Ishikawa (cell line): ENCODE measurements around the gene CABP4.

Experiments
- CEBPB ChIP-seq: IDR thresholded peaks from 2 replicates; pipeline ENCODE4 v1.6.1; 2012
- CREB1 ChIP-seq: IDR thresholded peaks from 2 replicates; pipeline ENCODE4 v1.6.1; 2012; ENCODE audit warnings: low read depth
- EGR1 ChIP-seq: IDR thresholded peaks from 2 replicates; pipeline ENCODE4 v1.6.1; 2012
- EP300 ChIP-seq: IDR thresholded peaks from 2 replicates; pipeline ENCODE4 v1.6.1; 2012; ENCODE audit warnings: borderline replicate concordance
- FOXM1 ChIP-seq: IDR thresholded peaks from 2 replicates; pipeline ENCODE4 v1.6.1; 2012; ENCODE audit warnings: low read depth, borderline replicate concordance
- MAX ChIP-seq: IDR thresholded peaks from 2 replicates; pipeline ENCODE4 v1.6.1; 2012
- NFIC ChIP-seq: IDR thresholded peaks from 2 replicates; pipeline ENCODE4 v1.6.1; 2012
- RAD21 ChIP-seq: IDR thresholded peaks from 2 replicates; pipeline ENCODE4 v1.6.1; 2012; ENCODE audit warnings: low read depth
- REST ChIP-seq: IDR thresholded peaks from 2 replicates; pipeline ENCODE4 v1.6.1; 2012; ENCODE audit warnings: low read depth, mild to moderate bottlenecking
- TAF1 ChIP-seq: IDR thresholded peaks from 2 replicates; pipeline ENCODE4 v1.6.1; 2012; ENCODE audit warnings: low read depth, mild to moderate bottlenecking
- TCF12 ChIP-seq: IDR thresholded peaks from 2 replicates; pipeline ENCODE4 v1.6.1; 2012; ENCODE audit warnings: low read depth
- TEAD4 ChIP-seq: IDR thresholded peaks from 2 replicates; pipeline ENCODE4 v1.6.1; 2012
- USF1 ChIP-seq: IDR thresholded peaks from 2 replicates; pipeline ENCODE4 v1.6.1; 2012
- YY1 ChIP-seq: IDR thresholded peaks from 2 replicates; pipeline ENCODE4 v1.6.1; 2012; ENCODE audit warnings: low read depth
- ZBTB7A ChIP-seq: IDR thresholded peaks from 2 replicates; pipeline ENCODE4 v1.6.1; 2012; ENCODE audit warnings: low read depth

The CABP4 gene

GRCh38 chr11:67410984-67411784 is 44.0 kb upstream of the CABP4 start:
- TF ChIP-seq ZBTB7A = no peak

- no peak for TF ChIP-seq CEBPB
- TF ChIP-seq TEAD4 = no peak
- no peak for TF ChIP-seq TCF12
- no peak for TF ChIP-seq USF1
- no peak for TF ChIP-seq REST
- no peak for TF ChIP-seq NFIC
- no peak for TF ChIP-seq EGR1
- TF ChIP-seq TAF1 = no peak
- TF ChIP-seq FOXM1 = no peak
- TF ChIP-seq CREB1 = no peak
- TF ChIP-seq YY1 = no peak
- TF ChIP-seq MAX = no peak
- TF ChIP-seq RAD21 = no peak
- TF ChIP-seq ZBTB7A = no peak
Measured at GRCh38 chr11:67411785-67412152, 43.4 kb upstream of the CABP4 start.

GRCh38 chr11:67412495-67413179 is 42.5 kb upstream of the CABP4 start:
- no peak for TF ChIP-seq REST
- no peak for TF ChIP-seq RAD21
- TF ChIP-seq TAF1 = no peak
- no peak for TF ChIP-seq EP300
- no peak for TF ChIP-seq CEBPB
- no peak for TF ChIP-seq EGR1
- no peak for TF ChIP-seq TCF12

GRCh38 chr11:67413266-67413849 is 41.8 kb upstream of the CABP4 start:
- TF ChIP-seq CEBPB (no peak), RAD21 (no peak), CREB1 (no peak), YY1 (no peak), TCF12 (no peak), USF1 (no peak), REST (no peak), NFIC (no peak), EP300 (no peak), ZBTB7A (no peak)
